Neural progenitor cell (in vitro differentiated cells): ENCODE results near the gene ZNF292. TPM values are rescaled to one million over a fixed set of nuclear protein-coding genes. Genes with fewer than 3 reads are reported as not detected.

Experiments
- DNase-seq: peaks from one replicate; pipeline ENCODE4 v3.0.0-alpha.2; 2016; ENCODE audit warnings: low spot score
- H2AFZ ChIP-seq: fragments of 200-600 bp; sonication (generic); replicated peaks from 2 replicates; pipeline ENCODE4 v1.6.1; 2016; ENCODE audit warnings: antibody characterized with exemption
- H3F3A ChIP-seq: fragments of 200-600 bp; sonication (generic); 2 replicates; pipeline ENCODE4 v1.6.1; 2016; ENCODE audit warnings: antibody characterized with exemption, low read depth
- H3K27ac ChIP-seq: fragments of 200-600 bp; sonication (generic); 2 replicates; pipeline ENCODE4 v1.5.1; 2016; ENCODE audit warnings: mild to moderate bottlenecking
- H3K27me3 ChIP-seq: fragments of 200-600 bp; sonication (generic); 2 replicates; pipeline ENCODE4 v1.6.1; 2016; ENCODE audit warnings: mild to moderate bottlenecking, moderate library complexity
- H3K36me3 ChIP-seq: fragments of 200-600 bp; sonication (generic); 2 replicates; pipeline ENCODE4 v1.5.1; 2016
- H3K4me1 ChIP-seq: fragments of 200-600 bp; sonication (generic); 2 replicates; pipeline ENCODE4 v1.6.1; 2016; ENCODE audit warnings: mixed run types
- H3K4me2 ChIP-seq: fragments of 200-600 bp; sonication (generic); 2 replicates; pipeline ENCODE4 v1.6.1; 2016
- H3K4me3 ChIP-seq: fragments of 200-600 bp; sonication (generic); 2 replicates; pipeline ENCODE4 v1.5.1; 2016
- H3K79me2 ChIP-seq: fragments of 200-600 bp; sonication (generic); 2 replicates; pipeline ENCODE4 v1.6.1; 2016; ENCODE audit warnings: low read depth
- H3K9ac ChIP-seq: fragments of 200-600 bp; sonication (generic); 2 replicates; pipeline ENCODE4 v1.6.1; 2016
- H3K9me3 ChIP-seq: fragments of 200-600 bp; sonication (generic); 2 replicates; pipeline ENCODE4 v1.5.1; 2016; ENCODE audit warnings: low read depth
- H4K20me1 ChIP-seq: fragments of 200-600 bp; sonication (generic); 2 replicates; pipeline ENCODE4 v1.6.1; 2016; ENCODE audit warnings: low read depth
- H3K27ac Mint-ChIP-seq: 3 replicates; pipeline ENCODE4 v1.8.0; 2021; ENCODE audit warnings: mixed read lengths
- H3K27me3 Mint-ChIP-seq: 2 replicates; pipeline ENCODE4 v1.8.0; 2022; ENCODE audit warnings: low read depth, mild to moderate bottlenecking, inconsistent platforms, moderate library complexity, mixed read lengths; ENCODE audit not compliant: insufficient read depth
- H3K36me3 Mint-ChIP-seq: 3 replicates; pipeline ENCODE4 v1.8.0; 2021; ENCODE audit warnings: mixed read lengths
- H3K4me1 Mint-ChIP-seq: 3 replicates; pipeline ENCODE4 v1.8.0; 2021; ENCODE audit warnings: mixed read lengths
- H3K4me3 Mint-ChIP-seq: 3 replicates; pipeline ENCODE4 v1.8.0; 2021; ENCODE audit warnings: mild to moderate bottlenecking, moderate library complexity, mixed read lengths
- H3K9me3 Mint-ChIP-seq: 3 replicates; pipeline ENCODE4 v1.8.0; 2020; ENCODE audit warnings: mixed read lengths
- CTCF ChIP-seq: fragments of 200-600 bp; sonication (generic); IDR thresholded peaks from 2 replicates; pipeline ENCODE4 v1.5.1; 2017; ENCODE audit warnings: antibody characterized with exemption, mild to moderate bottlenecking
- EZH2 ChIP-seq: fragments of 200-600 bp; sonication (generic); IDR thresholded peaks from 2 replicates; pipeline ENCODE4 v1.6.1; 2017; ENCODE audit warnings: antibody characterized with exemption, mild to moderate bottlenecking, moderate library complexity
- EZH2phosphoT487 ChIP-seq: fragments of 200-600 bp; sonication (generic); IDR thresholded peaks from 2 replicates; pipeline ENCODE4 v1.6.1; 2017; ENCODE audit warnings: antibody characterized with exemption
- total RNA-seq: library from RNA; depleted of rRNA; stranded (reverse); fragments of >200 nt; gene quantifications from 2 replicates; pipeline ENCODE4 v1.2.3, GENCODE V29; 2015; ENCODE audit warnings: low replicate concordance

Gene ZNF292
- total RNA-seq, 1 donor from 2014 or later: 66.8 TPM

DNA sequence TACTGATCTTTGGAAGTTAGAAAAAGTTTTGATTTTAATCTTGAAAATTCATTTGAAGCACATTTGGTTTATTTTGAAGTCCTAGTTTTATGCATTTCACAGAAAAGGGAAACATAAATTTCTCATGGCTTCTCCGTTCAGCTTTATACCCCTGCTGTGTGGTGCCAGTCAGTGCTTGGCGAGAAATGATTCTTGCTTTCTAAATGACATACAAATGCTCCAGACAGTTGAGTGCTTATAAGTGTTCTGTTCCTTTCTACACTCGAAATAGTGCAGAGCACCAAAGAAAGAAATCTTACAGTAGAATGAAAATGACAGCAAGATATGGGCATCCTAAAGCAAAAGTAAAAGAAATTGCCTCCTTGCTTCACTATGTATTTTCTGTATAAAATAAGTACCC, 9.0 kb upstream of the ZNF292 start:
- Histone ChIP-seq H4K20me1 (no peaks in the 10 kb centered on the region), H3K36me3 (no peaks in the 10 kb centered on the region), H3K4me3 (no peak overlapping the region), H3K27me3 (no peaks in the 10 kb centered on the region), H3K9ac (no peak overlapping the region), H3K4me1 (peaks cover 3% of the 10 kb centered on the region), H2AFZ (no peak overlapping the region), H3K4me2 (no peak overlapping the region), H3K9me3 (no peaks in the 10 kb centered on the region), H3K79me2 (no peaks in the 10 kb centered on the region), H3F3A (peaks cover 5% of the 10 kb centered on the region), H3K27ac (no peak overlapping the region)
- Mint-ChIP-seq H3K9me3 (peaks cover 3% of the 10 kb centered on the region), H3K4me3 (no peak overlapping the region), H3K4me1 (peaks cover 1% of the 10 kb centered on the region), H3K27me3 (peaks cover 2% of the 10 kb centered on the region), H3K27ac (no peak overlapping the region), H3K36me3 (no peaks in the 10 kb centered on the region)
- DNase-seq: no peak
- no peak for TF ChIP-seq EZH2
- no peak for TF ChIP-seq CTCF
- no peak for TF ChIP-seq EZH2phosphoT487

GRCh38 chr6:87150406-87150805, 5.0 kb upstream of the ZNF292 start:
- no peak for DNase-seq
- Histone ChIP-seq H3K79me2 (peaks cover 23% of the 10 kb centered on the region), H3K36me3 (no peaks in the 10 kb centered on the region), H3K27ac (no peak overlapping the region), H3F3A (peaks cover 29% of the 10 kb centered on the region), H4K20me1 (no peaks in the 10 kb centered on the region), H3K4me2 (no peak overlapping the region), H3K9me3 (no peaks in the 10 kb centered on the region), H3K9ac (no peak overlapping the region), H3K27me3 (peaks cover 9% of the 10 kb centered on the region), H2AFZ (no peak overlapping the region), H3K4me3 (no peak overlapping the region), H3K4me1 (peaks cover 33% of the 10 kb centered on the region)
- no peak for TF ChIP-seq CTCF
- TF ChIP-seq EZH2phosphoT487: no peak
- TF ChIP-seq EZH2: no peak
- Mint-ChIP-seq H3K4me1 (peaks cover 29% of the 10 kb centered on the region), H3K4me3 (no peak overlapping the region), H3K27ac (no peak overlapping the region), H3K36me3 (no peaks in the 10 kb centered on the region), H3K9me3 (no peaks in the 10 kb centered on the region), H3K27me3 (peaks cover 4% of the 10 kb centered on the region)

DNA sequence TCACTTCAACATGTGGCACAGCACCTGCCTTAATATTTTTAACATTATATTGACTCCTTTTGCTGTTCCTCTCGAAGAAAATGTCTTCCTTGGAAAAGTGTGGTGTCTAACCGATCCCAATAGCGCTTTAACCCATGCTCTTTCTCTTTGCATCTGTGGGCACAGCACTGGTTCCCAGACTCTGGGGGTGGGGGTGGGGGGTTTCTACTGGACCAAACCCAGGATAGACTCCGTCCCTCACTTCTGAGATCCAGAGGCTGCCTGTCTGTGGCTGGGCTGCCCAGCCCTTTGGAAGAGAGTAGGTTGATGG, 3.9 kb upstream of the ZNF292 start:
- no peak for TF ChIP-seq CTCF
- TF ChIP-seq EZH2: no peak
- no peak for TF ChIP-seq EZH2phosphoT487
- Histone ChIP-seq H3K4me3 (peak overlapping the region; percentile 35), H3K27me3 (peaks cover 9% of the 10 kb centered on the region), H3K79me2 (peaks cover 33% of the 10 kb centered on the region), H3K36me3 (no peaks in the 10 kb centered on the region), H3F3A (peaks cover 39% of the 10 kb centered on the region), H3K27ac (peak overlapping the region; percentile 26), H4K20me1 (peaks cover 2% of the 10 kb centered on the region), H3K9ac (no peak overlapping the region), H3K4me1 (peaks cover 33% of the 10 kb centered on the region), H2AFZ (peak overlapping the region; percentile 94), H3K4me2 (peak overlapping the region; percentile 85), H3K9me3 (no peaks in the 10 kb centered on the region)
- Mint-ChIP-seq H3K27ac (peak overlapping the region; percentile 90), H3K27me3 (peaks cover 6% of the 10 kb centered on the region), H3K4me1 (peaks cover 30% of the 10 kb centered on the region), H3K4me3 (peak overlapping the region; percentile 78), H3K36me3 (no peaks in the 10 kb centered on the region), H3K9me3 (no peaks in the 10 kb centered on the region)
- DNase-seq: no peak
